ENCODE measurements around the gene RELL1. TPM values are rescaled to one million over a fixed set of nuclear protein-coding genes. Genes with fewer than 3 reads are reported as not detected.

The RELL1 gene
- total RNA-seq, 5 donors from 2014 or later (not counting 1 experiment from before 2014, with no cell fraction given) = 21.6 to 30.1 (median 25.9) TPM

GRCh38 chr4:37584493-37585060 is 101.6 kb downstream of the RELL1 start:
- no peaks in the 10 kb centered on the region for H3K36me3 ChIP-seq (ENCODE audit: control insufficient read depth in 2 of 2, extremely low read depth in 1 of 2, insufficient read depth in 1 of 2, low read length in 1 of 2)
- Mint-ChIP-seq H3K4me3 (no peak overlapping the region), H3K36me3 (peaks cover 22% of the 10 kb centered on the region), H3K27me3 (peaks cover 30 to 37% of the 10 kb centered on the region in 2 donors), H3K9me3 (peaks cover 6 to 17% (median 16%) of the 10 kb centered on the region in 3 donors), H3K27ac (peak overlapping the region in 1 of 2 donors; percentile 28), H3K4me1 (peaks cover 0 to 13% (median 2%) of the 10 kb centered on the region in 3 donors)
- ChIA-PET POLR2A (no interaction called here), CTCF (no interaction called here)
- H3K27ac ChIP-seq (ENCODE audit: low read length) = no peak overlapping the region
- DNase-seq (no peak), ATAC-seq (replicated peaks in 1 of 4) (no peak)
- H3K27me3 ChIP-seq (replicated peaks in 1 of 2; ENCODE audit: control insufficient read depth in 2 of 2, extremely low read depth in 1 of 2, insufficient read depth in 2 of 2, low read length in 1 of 2) = peaks cover 0 to 24% of the 10 kb centered on the region in 2 experiments
- H3K4me1 ChIP-seq (ENCODE audit: control insufficient read depth in 1 of 2, extremely low read depth in 1 of 2, insufficient read depth in 2 of 2, low read length in 2 of 2) = peaks cover 0 to 8% of the 10 kb centered on the region in 2 experiments
- peaks cover 3% of the 10 kb centered on the region for H3K9me3 ChIP-seq
- H3K4me3 ChIP-seq (ENCODE audit: control insufficient read depth in 1 of 2, extremely low read depth in 1 of 2, low read length in 1 of 2) = no peak overlapping the region
- 25% methylated on average over 5 of the region's 9 CpGs for WGBS (ENCODE audit: insufficient coverage)

DNA sequence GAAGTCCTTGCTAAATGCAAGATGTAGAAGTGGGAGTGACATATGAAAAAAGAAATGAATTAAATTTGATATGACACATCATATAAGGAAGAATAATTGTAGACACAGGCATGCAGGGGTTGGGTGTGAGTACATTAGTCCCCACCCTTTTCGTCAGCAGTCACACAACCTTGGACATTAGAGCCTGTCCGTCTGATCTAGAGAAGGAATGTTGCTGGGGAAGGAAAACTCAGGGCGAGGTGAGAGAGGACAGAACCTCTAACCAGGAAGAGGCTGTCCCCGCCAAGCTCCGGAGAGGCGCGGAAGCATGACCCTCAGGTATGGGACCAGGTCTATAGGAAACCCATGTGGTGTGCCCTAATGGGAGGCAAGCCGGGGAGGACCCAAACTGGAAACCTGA is 102.1 kb downstream of the RELL1 start:
- H3K4me3 Mint-ChIP-seq = no peak overlapping the region
- 38% methylated on average over 6 of the region's 8 CpGs for WGBS (ENCODE audit: insufficient coverage)

GRCh38 chr4:37573566-37573965 is 112.6 kb downstream of the RELL1 start:
- peaks cover 5 to 24% of the 10 kb centered on the region in 2 donors for H3K27me3 Mint-ChIP-seq
- Histone ChIP-seq H3K27me3 (replicated peaks in 1 of 2; ENCODE audit: control insufficient read depth in 2 of 2, extremely low read depth in 1 of 2, insufficient read depth in 2 of 2, low read length in 1 of 2) (peaks cover 0 to under 1% of the 10 kb centered on the region in 2 experiments), H3K36me3 (ENCODE audit: control insufficient read depth in 2 of 2, extremely low read depth in 1 of 2, insufficient read depth in 1 of 2, low read length in 1 of 2) (no peaks in the 10 kb centered on the region), H3K4me3 (ENCODE audit: control insufficient read depth in 1 of 2, extremely low read depth in 1 of 2, low read length in 1 of 2) (no peak overlapping the region), H3K4me1 (ENCODE audit: control insufficient read depth in 1 of 2, extremely low read depth in 1 of 2, insufficient read depth in 2 of 2, low read length in 2 of 2) (no peaks in the 10 kb centered on the region), H3K9me3 (peaks cover 3% of the 10 kb centered on the region), H3K27ac (ENCODE audit: low read length) (no peak overlapping the region)
- CTCF ChIA-PET = no interaction called here
- ATAC-seq (replicated peaks in 1 of 4) = no peak
- H3K36me3 Mint-ChIP-seq = peaks cover 10% of the 10 kb centered on the region
- POLR2A ChIA-PET = no interaction called here
- H3K4me3 Mint-ChIP-seq = no peak overlapping the region
- H3K9me3 Mint-ChIP-seq = peaks cover 9 to 32% (median 23%) of the 10 kb centered on the region in 3 donors
- H3K27ac Mint-ChIP-seq = no peak overlapping the region
- H3K4me1 Mint-ChIP-seq = no peaks in the 10 kb centered on the region
- DNase-seq = no peak

More for the DNA sequence above, 102.1 kb downstream of the RELL1 start:
- ATAC-seq (replicated peaks in 1 of 4) = no peak
- Mint-ChIP-seq H3K36me3 (peaks cover 25% of the 10 kb centered on the region), H3K27me3 (peaks cover 35 to 37% of the 10 kb centered on the region in 2 donors), H3K9me3 (peaks cover 8 to 22% (median 21%) of the 10 kb centered on the region in 3 donors), H3K27ac (no peak overlapping the region), H3K4me1 (peaks cover 0 to 13% (median 2%) of the 10 kb centered on the region in 3 donors)
- H3K4me1 ChIP-seq (ENCODE audit: control insufficient read depth in 1 of 2, extremely low read depth in 1 of 2, insufficient read depth in 2 of 2, low read length in 2 of 2) = peaks cover 0 to 8% of the 10 kb centered on the region in 2 experiments
- no peak overlapping the region for H3K4me3 ChIP-seq (ENCODE audit: control insufficient read depth in 1 of 2, extremely low read depth in 1 of 2, low read length in 1 of 2)
- POLR2A ChIA-PET = no interaction called here
- peaks cover 0 to 24% of the 10 kb centered on the region in 2 experiments for H3K27me3 ChIP-seq (replicated peaks in 1 of 2; ENCODE audit: control insufficient read depth in 2 of 2, extremely low read depth in 1 of 2, insufficient read depth in 2 of 2, low read length in 1 of 2)
- peaks cover 3% of the 10 kb centered on the region for H3K9me3 ChIP-seq
- no peak overlapping the region for H3K27ac ChIP-seq (ENCODE audit: low read length)
- no peak for DNase-seq
- CTCF ChIA-PET = no interaction called here
- H3K36me3 ChIP-seq (ENCODE audit: control insufficient read depth in 2 of 2, extremely low read depth in 1 of 2, insufficient read depth in 1 of 2, low read length in 1 of 2) = no peaks in the 10 kb centered on the region

DNA sequence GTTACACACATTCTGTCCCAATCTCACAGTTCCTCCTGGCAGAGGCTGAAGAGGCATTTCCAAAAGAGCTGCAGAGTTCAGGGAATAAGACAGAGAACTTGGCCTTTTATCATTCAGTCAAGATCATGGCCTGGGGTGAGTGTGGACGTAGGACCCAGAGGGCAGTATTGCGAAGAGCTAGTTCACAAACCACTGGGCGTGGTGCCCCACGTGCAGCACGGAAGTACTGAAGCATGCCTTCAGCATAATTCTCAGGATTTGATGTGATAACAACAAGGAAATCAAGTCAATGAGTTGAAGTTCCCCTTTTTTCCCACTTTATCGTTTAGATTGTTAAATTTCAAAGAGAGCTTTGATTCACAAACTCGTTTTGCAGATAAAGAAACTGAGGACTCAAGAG is 117.7 kb downstream of the RELL1 start:
- CTCF ChIA-PET = interaction anchor here (0.5 to 0.7 kb wide), 3 partner anchors 36 to 396 kb away, joined by 3 read pairs; no protein-coding TSS in a partner anchor
- no peak overlapping the region for H3K4me3 Mint-ChIP-seq
- H3K4me1 Mint-ChIP-seq = peaks cover 0 to 2% (median 2%) of the 10 kb centered on the region in 3 donors
- Histone ChIP-seq H3K4me3 (ENCODE audit: control insufficient read depth in 1 of 2, extremely low read depth in 1 of 2, low read length in 1 of 2) (no peak overlapping the region), H3K27me3 (replicated peaks in 1 of 2; ENCODE audit: control insufficient read depth in 2 of 2, extremely low read depth in 1 of 2, insufficient read depth in 2 of 2, low read length in 1 of 2) (no peaks in the 10 kb centered on the region), H3K9me3 (no peaks in the 10 kb centered on the region), H3K36me3 (ENCODE audit: control insufficient read depth in 2 of 2, extremely low read depth in 1 of 2, insufficient read depth in 1 of 2, low read length in 1 of 2) (no peaks in the 10 kb centered on the region), H3K27ac (ENCODE audit: low read length) (no peak overlapping the region), H3K4me1 (ENCODE audit: control insufficient read depth in 1 of 2, extremely low read depth in 1 of 2, insufficient read depth in 2 of 2, low read length in 2 of 2) (no peaks in the 10 kb centered on the region)
- no peaks in the 10 kb centered on the region for H3K27me3 Mint-ChIP-seq
- DNase-seq (no peak), ATAC-seq (replicated peaks in 1 of 4) (no peak)
- WGBS (ENCODE audit: insufficient coverage) = 25% methylated on average over 2 of the region's 7 CpGs
- H3K27ac Mint-ChIP-seq = no peak overlapping the region
- H3K9me3 Mint-ChIP-seq = no peaks in the 10 kb centered on the region
- H3K36me3 Mint-ChIP-seq = no peaks in the 10 kb centered on the region
- POLR2A ChIA-PET = no interaction called here

DNA sequence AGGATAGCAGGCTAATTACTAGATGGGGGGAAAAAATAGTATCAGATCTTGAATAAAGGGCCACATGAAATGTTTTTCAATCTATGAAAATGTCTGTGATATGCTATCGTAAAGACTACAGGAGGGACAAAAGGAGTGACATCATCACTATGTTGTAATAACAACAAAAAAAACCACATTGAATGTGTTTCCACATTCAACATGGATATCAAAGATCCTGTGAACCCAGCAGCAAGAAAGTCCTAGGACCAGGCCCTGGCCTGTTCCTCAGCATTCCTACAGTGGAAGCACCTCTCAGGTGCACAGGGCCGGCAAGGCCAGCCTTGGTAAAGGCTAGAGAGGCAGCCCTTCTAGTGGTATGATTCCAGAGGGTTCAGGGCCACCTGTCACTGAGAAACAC is 118.3 kb downstream of the RELL1 start:
- POLR2A ChIA-PET = interaction anchor here in 1 of 2 donors (0.6 kb wide), 1 partner anchor 1213 kb away, joined by 7 read pairs; no protein-coding TSS in a partner anchor
- Histone ChIP-seq H3K4me1 (ENCODE audit: control insufficient read depth in 1 of 2, extremely low read depth in 1 of 2, insufficient read depth in 2 of 2, low read length in 2 of 2) (no peaks in the 10 kb centered on the region), H3K36me3 (ENCODE audit: control insufficient read depth in 2 of 2, extremely low read depth in 1 of 2, insufficient read depth in 1 of 2, low read length in 1 of 2) (no peaks in the 10 kb centered on the region), H3K27me3 (replicated peaks in 1 of 2; ENCODE audit: control insufficient read depth in 2 of 2, extremely low read depth in 1 of 2, insufficient read depth in 2 of 2, low read length in 1 of 2) (no peaks in the 10 kb centered on the region), H3K27ac (ENCODE audit: low read length) (no peak overlapping the region), H3K4me3 (ENCODE audit: control insufficient read depth in 1 of 2, extremely low read depth in 1 of 2, low read length in 1 of 2) (no peak overlapping the region), H3K9me3 (no peaks in the 10 kb centered on the region)
- no peak for DNase-seq
- H3K4me3 Mint-ChIP-seq = no peak overlapping the region
- CTCF ChIA-PET = interaction anchor here in 1 of 2 donors (2.9 kb wide), 1 partner anchor 115 kb away, joined by 16 read pairs; a partner anchor contains a TSS
- WGBS (ENCODE audit: insufficient coverage) = no CpG with 5 or more reads among the region's 2 CpGs
- ATAC-seq (replicated peaks in 1 of 4) = no peak
- H3K27me3 Mint-ChIP-seq = no peaks in the 10 kb centered on the region
- no peaks in the 10 kb centered on the region for H3K9me3 Mint-ChIP-seq
- no peak overlapping the region for H3K27ac Mint-ChIP-seq
- peaks cover 0 to 2% (median 2%) of the 10 kb centered on the region in 3 donors for H3K4me1 Mint-ChIP-seq
- H3K36me3 Mint-ChIP-seq = no peaks in the 10 kb centered on the region

DNA sequence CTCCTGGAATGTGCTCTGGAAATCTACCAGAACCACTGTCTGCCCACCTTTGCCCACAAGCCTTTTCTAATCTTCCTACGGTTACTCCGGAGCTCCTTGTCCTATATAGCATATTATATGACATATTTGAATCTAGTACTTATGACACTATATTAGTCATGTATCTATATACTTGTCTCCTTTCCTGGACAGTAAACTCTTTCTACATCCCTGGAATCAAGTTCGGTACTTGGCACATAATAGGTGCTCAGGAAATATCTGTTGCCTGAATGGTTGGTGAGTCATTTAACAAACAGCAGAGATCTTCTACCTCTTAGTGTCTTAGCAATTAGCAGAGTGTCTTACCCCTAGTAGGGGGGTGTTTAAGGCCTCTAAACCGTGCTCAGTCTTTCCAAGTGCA is 123.6 kb downstream of the RELL1 start:
- ATAC-seq (replicated peaks in 1 of 4) (no peak), DNase-seq (no peak)
- ChIA-PET CTCF (no interaction called here), POLR2A (no interaction called here)
- WGBS (ENCODE audit: insufficient coverage) = no CpG with 5 or more reads among the region's 4 CpGs
- H3K36me3 Mint-ChIP-seq = no peaks in the 10 kb centered on the region
- Histone ChIP-seq H3K4me3 (ENCODE audit: control insufficient read depth in 1 of 2, extremely low read depth in 1 of 2, low read length in 1 of 2) (no peak overlapping the region), H3K27me3 (replicated peaks in 1 of 2; ENCODE audit: control insufficient read depth in 2 of 2, extremely low read depth in 1 of 2, insufficient read depth in 2 of 2, low read length in 1 of 2) (peaks cover 0 to 4% of the 10 kb centered on the region in 2 experiments), H3K27ac (ENCODE audit: low read length) (no peak overlapping the region), H3K4me1 (ENCODE audit: control insufficient read depth in 1 of 2, extremely low read depth in 1 of 2, insufficient read depth in 2 of 2, low read length in 2 of 2) (no peaks in the 10 kb centered on the region), H3K9me3 (no peaks in the 10 kb centered on the region), H3K36me3 (ENCODE audit: control insufficient read depth in 2 of 2, extremely low read depth in 1 of 2, insufficient read depth in 1 of 2, low read length in 1 of 2) (no peaks in the 10 kb centered on the region)
- H3K4me1 Mint-ChIP-seq = no peaks in the 10 kb centered on the region
- H3K27me3 Mint-ChIP-seq = peaks cover 0 to 2% of the 10 kb centered on the region in 2 donors
- H3K4me3 Mint-ChIP-seq = no peak overlapping the region
- no peak overlapping the region for H3K27ac Mint-ChIP-seq
- no peaks in the 10 kb centered on the region for H3K9me3 Mint-ChIP-seq

All from T-cell (primary cell).